EL (cell line): ENCODE results near the gene FBXO10.
A peak's percentile ranks its signal among the peaks of the same experiment; 100 is the strongest.

Source experiments
- DNase-seq: peaks from one replicate; pipeline ENCODE4 v3.0.0-alpha.2; 2016

FBXO10 gene

DNA sequence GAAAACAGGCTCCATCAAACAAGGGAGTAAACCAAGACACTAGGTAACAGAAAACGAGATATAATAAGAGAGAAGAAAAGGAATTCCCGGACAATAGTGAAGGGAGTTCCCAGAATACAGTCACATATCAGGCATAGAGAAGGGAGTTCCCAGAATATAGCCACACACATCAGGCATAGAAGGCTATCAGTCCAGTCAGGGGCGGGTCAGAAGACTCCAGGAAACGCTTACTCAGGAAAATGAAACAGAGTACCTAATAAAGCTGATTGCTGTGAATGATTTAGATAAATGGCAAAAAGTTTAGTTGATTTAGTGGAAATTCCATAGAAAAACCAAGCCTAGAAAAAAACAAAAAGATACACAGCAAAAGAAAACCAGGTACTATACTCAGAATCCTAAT lies 11.3 kb upstream of the FBXO10 start:
- no peak for DNase-seq

DNA sequence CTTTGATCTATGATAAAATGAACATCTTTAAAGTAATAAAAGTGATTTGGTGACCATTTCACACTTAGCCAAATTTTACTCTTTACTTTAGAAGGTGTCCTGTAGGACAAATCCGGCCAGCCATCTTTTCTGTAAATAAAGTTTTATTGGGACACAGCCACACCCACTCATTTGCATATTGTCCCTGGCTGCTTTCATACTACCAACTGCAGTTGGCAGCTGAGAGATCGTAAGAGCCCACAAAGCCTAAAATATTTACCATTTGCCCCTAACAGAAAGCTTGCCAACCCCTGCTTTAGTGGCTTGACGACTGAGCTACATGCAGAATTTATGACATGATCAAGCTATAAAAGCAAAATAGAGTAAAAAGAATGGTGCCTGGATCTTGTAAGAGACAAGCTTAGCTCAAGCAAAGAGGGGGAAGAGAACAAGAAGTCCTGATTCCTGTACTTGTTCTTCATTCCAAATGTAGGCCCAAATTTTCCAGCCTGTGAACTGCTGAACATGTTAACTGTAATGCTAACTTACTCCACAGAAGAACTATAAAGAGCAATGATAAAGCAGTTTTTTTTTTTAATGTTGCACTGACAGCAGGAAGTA lies 7.4 kb upstream of the FBXO10 start:
- no peak for DNase-seq

- DNase-seq = peak; percentile 53
These were observed 6.5 kb upstream of the FBXO10 start for GRCh38 chr9:37582548-37583157.

- DNase-seq = no peak
These were observed 667 bp downstream of the FBXO10 start for GRCh38 chr9:37575511-37575914.

DNA sequence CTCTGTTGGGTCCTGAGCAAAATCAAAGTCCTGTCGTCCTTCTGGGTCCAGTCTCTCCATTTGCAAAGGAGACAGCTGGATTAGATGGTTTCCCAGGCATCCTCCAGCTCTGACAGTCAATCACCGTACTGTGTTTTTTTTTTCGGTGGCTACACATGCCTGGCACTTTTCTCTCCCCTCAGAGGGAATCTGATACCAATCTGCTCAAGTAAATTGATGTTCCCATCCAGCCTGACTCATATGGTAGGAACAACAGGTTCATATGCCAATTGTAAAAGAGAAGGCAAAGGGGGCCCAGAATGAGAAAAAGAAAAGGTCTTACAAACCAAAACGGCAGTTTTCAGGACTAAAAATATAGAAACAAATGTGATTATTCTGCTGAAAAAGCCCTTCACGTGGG lies 1.2 kb downstream of the FBXO10 start:
- DNase-seq = peak; percentile 11

GRCh38 chr9:37574241-37574721 lies 1.9 kb downstream of the FBXO10 start:
- peak; percentile 21 for DNase-seq

GRCh38 chr9:37571282-37571681 lies 4.9 kb downstream of the FBXO10 start:
- DNase-seq = no peak

GRCh38 chr9:37566716-37567115 lies 9.5 kb downstream of the FBXO10 start:
- no peak for DNase-seq

- no peak for DNase-seq
These were observed 10.2 kb downstream of the FBXO10 start for GRCh38 chr9:37565661-37566618.

- DNase-seq = no peak
These were observed 11.3 kb downstream of the FBXO10 start for GRCh38 chr9:37564916-37565315.

- DNase-seq = no peak
These were observed 12.2 kb downstream of the FBXO10 start for GRCh38 chr9:37563806-37564513.

- DNase-seq = no peak
These were observed 13.4 kb downstream of the FBXO10 start for GRCh38 chr9:37562826-37563225.

GRCh38 chr9:37561682-37562081 lies 14.5 kb downstream of the FBXO10 start:
- DNase-seq = no peak

DNA sequence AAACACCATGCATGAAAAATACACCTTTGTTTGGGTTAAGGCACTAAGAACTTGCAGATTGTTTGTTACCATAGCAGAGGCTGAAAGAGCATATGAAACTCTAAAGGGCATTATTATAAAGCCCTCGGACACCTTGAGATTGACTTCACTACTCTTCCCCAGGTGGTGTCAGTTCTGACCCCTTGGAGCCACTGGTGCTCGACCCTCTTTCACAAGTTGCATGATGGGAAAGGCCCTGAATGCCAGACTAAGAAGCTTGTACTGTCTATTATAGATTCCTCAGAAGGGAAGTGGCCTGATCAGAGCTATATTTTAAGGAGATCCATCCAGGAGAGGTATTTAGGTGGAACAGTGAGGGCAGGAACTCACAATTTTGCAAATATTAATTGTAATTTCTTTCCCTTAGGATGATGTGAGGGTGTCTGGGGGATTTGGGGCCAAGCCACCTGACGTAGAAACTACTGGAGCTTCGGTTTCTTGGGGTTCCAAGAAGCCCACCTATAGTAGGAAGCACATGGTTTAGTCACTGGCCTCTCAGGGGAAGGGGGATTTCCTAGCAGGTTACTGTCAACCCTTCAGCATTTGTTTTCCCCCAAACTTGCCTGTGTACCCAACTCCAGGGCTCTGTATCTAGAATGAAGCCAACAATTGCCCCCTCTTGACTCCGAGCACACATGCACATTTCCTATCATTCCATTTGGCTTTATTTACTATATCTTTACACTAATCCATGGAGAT lies 16.2 kb downstream of the FBXO10 start:
- no peak for DNase-seq

- DNase-seq = no peak
These were observed 17.1 kb downstream of the FBXO10 start for GRCh38 chr9:37559125-37559524.

GRCh38 chr9:37555786-37556185 lies 20.4 kb downstream of the FBXO10 start:
- peak; percentile 8 for DNase-seq

DNA sequence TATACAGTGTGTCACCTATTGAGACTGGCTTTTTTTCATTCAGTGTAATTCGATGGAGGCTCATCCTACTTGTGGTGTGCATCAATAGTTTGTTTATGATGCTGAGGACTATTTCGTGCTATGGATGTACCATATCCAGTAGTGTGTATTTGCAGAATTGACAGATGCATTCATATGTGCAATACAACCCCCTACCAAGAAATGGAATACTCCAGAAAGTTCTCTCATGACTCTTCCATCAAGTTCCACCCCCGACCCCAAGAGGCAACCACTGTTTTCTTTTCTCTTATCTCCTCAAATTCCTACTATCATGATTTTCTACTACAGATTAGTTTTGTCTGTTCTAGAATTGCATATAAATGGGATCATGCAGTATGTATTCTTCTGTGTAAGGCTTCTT lies 21.9 kb downstream of the FBXO10 start:
- DNase-seq = no peak

DNA sequence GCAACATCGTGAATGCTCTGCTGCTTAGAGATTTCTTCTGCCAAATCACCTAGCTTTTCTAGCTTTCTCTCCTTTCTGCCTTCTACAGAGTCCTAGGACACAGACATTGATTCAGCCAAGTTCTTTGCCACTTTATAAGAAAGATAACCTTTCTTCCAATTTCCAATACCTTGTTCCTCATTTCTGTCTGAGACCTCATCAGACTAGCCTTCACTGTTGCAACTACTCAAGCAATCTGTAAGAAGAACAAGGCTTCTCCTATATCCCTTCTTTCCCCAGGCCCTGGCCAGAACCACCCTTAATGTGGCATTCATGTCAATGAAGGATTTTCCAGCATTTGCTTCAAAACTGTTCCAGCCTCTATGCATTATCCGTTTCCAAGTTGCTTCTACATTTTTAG lies 24.3 kb downstream of the FBXO10 start:
- DNase-seq = no peak

- DNase-seq = no peak
These were observed 24.7 kb downstream of the FBXO10 start for GRCh38 chr9:37551468-37551867.

DNA sequence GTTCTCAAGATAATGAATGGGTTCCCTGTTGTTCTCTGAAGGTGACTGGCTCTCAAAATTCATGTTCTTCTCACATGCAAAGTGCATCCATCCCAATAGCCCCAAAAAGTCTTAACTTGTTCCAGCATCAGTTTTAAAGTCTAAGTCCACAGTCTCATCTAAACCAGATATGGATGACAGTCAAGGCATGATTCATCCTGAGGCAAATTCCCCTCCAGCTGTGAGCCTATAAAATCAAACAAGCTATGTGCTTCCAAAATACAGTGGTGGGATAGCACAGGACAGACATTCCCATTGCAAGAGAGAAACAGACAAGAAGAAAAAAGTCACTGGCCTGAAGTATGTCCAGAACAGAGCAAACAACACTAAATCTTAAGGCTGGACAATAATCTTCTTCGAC lies 25.4 kb downstream of the FBXO10 start:
- peak; percentile 54 for DNase-seq

DNA sequence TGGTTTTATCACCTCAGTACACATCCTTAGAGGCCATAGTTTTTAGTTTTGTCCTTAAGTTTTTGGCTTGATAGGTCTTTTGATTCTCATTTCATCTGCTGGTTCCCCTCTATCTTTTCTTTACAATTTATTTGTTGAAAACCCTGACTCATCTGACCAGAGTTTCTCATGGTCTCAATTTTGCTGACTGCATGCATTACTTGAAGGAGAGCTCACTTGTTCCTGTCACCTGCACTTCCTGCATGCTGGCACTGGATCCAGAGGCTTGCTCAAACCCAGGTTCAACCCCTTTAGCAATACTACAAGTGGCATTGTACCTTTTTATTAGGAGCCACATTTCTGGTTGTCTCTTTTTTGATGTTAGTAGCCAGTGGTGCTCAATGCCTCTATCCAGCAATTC lies 26.7 kb downstream of the FBXO10 start:
- DNase-seq = no peak

- DNase-seq = no peak
These were observed 28.8 kb downstream of the FBXO10 start for GRCh38 chr9:37547328-37547878.
